ENCODE results near the gene ADAMTS3. TPM values are rescaled to one million over a fixed set of nuclear protein-coding genes. Genes with fewer than 3 reads are reported as not detected.

ADAMTS3 gene
- total and polyA plus RNA-seq, 2 experiments from 2014 or later, result 1.2 to 3.7 TPM

GRCh38 chr4:72531322-72531721, 37.7 kb downstream of the ADAMTS3 start:
- no peak for DNase-seq (ENCODE audit: low spot score)
- no peaks in the 10 kb centered on the region for H3K4me1 Mint-ChIP-seq
- H3K27ac Mint-ChIP-seq, result no peak overlapping the region

More at GRCh38 chr4:72531322-72531721, 37.7 kb downstream of the ADAMTS3 start:
- no peaks in the 10 kb centered on the region for H3K36me3 ChIP-seq (ENCODE audit: insufficient read depth)
- TF ChIP-seq ZNF462 (CRISPR knock-in tag; IDR thresholded peaks at IDR 0.05) (no peak), POLR2AphosphoS5 (IDR thresholded peaks at IDR 0.05; ENCODE audit: low read depth) (no peak), ZNF114 (CRISPR knock-in tag; IDR thresholded peaks at IDR 0.05) (no peak), NANOG (IDR thresholded peaks at IDR 0.05; ENCODE audit: borderline replicate concordance) (no peak), ETS1 (IDR thresholded peaks at IDR 0.05) (no peak), EZH2phosphoT487 (IDR thresholded peaks at IDR 0.05; ENCODE audit: unreplicated experiment) (no peak), JUNB (IDR thresholded peaks at IDR 0.05; ENCODE audit: unreplicated experiment) (no peak), CTCF (conservative IDR thresholded peaks at IDR 0.05; ENCODE audit: low read depth in 2 of 2) (no peak), STAT1 (IDR thresholded peaks at IDR 0.05; ENCODE audit: unreplicated experiment) (no peak), CREB1 (CRISPR knock-in tag; IDR thresholded peaks at IDR 0.05; ENCODE audit: low read depth) (no peak), ZNF331 (CRISPR knock-in tag; IDR thresholded peaks at IDR 0.05; ENCODE audit: low read depth) (no peak), EZH2 (IDR thresholded peaks at IDR 0.05; ENCODE audit: low read depth, unreplicated experiment) (no peak), REST (IDR thresholded peaks at IDR 0.05; ENCODE audit: unreplicated experiment) (no peak)
- H3K27ac ChIP-seq (ENCODE audit: low read depth), result no peak overlapping the region
- no peak overlapping the region for H3K4me3 ChIP-seq
- H3K4me2 ChIP-seq, result no peak overlapping the region
- no peak overlapping the region for H3K4me3 Mint-ChIP-seq
- H3K9me2 ChIP-seq (ENCODE audit: insufficient read depth), result no peaks in the 10 kb centered on the region
- H3K9me3 Mint-ChIP-seq, result no peaks in the 10 kb centered on the region
- H3F3A ChIP-seq (replicated peaks; ENCODE audit: low read depth), result no peaks in the 10 kb centered on the region
- H3K4me1 ChIP-seq (ENCODE audit: insufficient read depth), result no peaks in the 10 kb centered on the region
- H2AFZ ChIP-seq, result no peak overlapping the region
- no peaks in the 10 kb centered on the region for H3K79me2 ChIP-seq (replicated peaks; ENCODE audit: insufficient read depth)
- no peaks in the 10 kb centered on the region for H4K20me1 ChIP-seq (replicated peaks; ENCODE audit: insufficient read depth)
- ATAC-seq, result no peak
- H3K27me3 Mint-ChIP-seq (ENCODE audit: insufficient read depth, low read depth, poor library complexity), result peaks cover 2% of the 10 kb centered on the region
- no peaks in the 10 kb centered on the region for H3K36me3 Mint-ChIP-seq (ENCODE audit: low read depth)
- H3K27me3 ChIP-seq (ENCODE audit: insufficient read depth), result no peaks in the 10 kb centered on the region
